Neural cell (in vitro differentiated cells): ENCODE measurements around the gene AGBL1. TPM values are rescaled to one million over a fixed set of nuclear protein-coding genes. Genes with fewer than 3 reads are reported as not detected.

Experiments used
- H2AFZ ChIP-seq: fragments of 200-600, 300-800 bp; sonication (generic), shearing (Covaris generic); 2 replicates; pipeline ENCODE4 v1.6.0; 2014; ENCODE audit warnings: low read depth, mild to moderate bottlenecking, antibody characterized with exemption, low read length, moderate library complexity
- H3F3A ChIP-seq: fragments of 200-600 bp; shearing (Covaris generic); 2 replicates; pipeline ENCODE4 v1.6.1; 2016; ENCODE audit warnings: mild to moderate bottlenecking, moderate library complexity, mixed read lengths, antibody characterized with exemption, low read length; ENCODE audit not compliant: insufficient read depth, poor library complexity, severe bottlenecking
- H3K27ac ChIP-seq: fragments of 200-600, 300-800 bp; sonication (generic), shearing (Covaris generic); 2 replicates; pipeline ENCODE4 v1.5.1; 2014; ENCODE audit warnings: mild to moderate bottlenecking, low read length, moderate library complexity
- H3K27me3 ChIP-seq: fragments of 300-800, 200-600 bp; sonication (generic), shearing (Covaris generic); 2 replicates; pipeline ENCODE4 v1.6.0; 2014; ENCODE audit warnings: mild to moderate bottlenecking, low read depth, low read length, moderate library complexity; ENCODE audit not compliant: insufficient read depth
- H3K36me3 ChIP-seq: fragments of 300-800, 200-600 bp; sonication (generic), shearing (Covaris generic); 2 replicates; pipeline ENCODE4 v1.5.1; 2014; ENCODE audit warnings: mild to moderate bottlenecking, antibody characterized with exemption, low read length, moderate library complexity; ENCODE audit not compliant: insufficient read depth
- H3K4me2 ChIP-seq: fragments of 300-800, 200-600 bp; sonication (generic), shearing (Covaris generic); 2 replicates; pipeline ENCODE4 v1.6.0; 2014; ENCODE audit warnings: mild to moderate bottlenecking, low read length
- H3K4me3 ChIP-seq: fragments of 300-800, 200-600 bp; sonication (generic), shearing (Covaris generic); 2 replicates; pipeline ENCODE4 v1.5.1; 2014; ENCODE audit warnings: mild to moderate bottlenecking, low read length, moderate library complexity
- H3K79me2 ChIP-seq: fragments of 200-600 bp; shearing (Covaris generic); replicated peaks from 2 replicates; pipeline ENCODE4 v1.6.0; 2014; ENCODE audit warnings: mild to moderate bottlenecking, low read length, moderate library complexity; ENCODE audit not compliant: insufficient read depth
- H3K9ac ChIP-seq: fragments of 300-800, 200-600 bp; sonication (generic), shearing (Covaris generic); 2 replicates; pipeline ENCODE4 v1.6.1; 2016; ENCODE audit warnings: mild to moderate bottlenecking, low read length, mixed read lengths
- H3K9me2 ChIP-seq: fragments of 200-600 bp; shearing (Covaris generic); 2 replicates; pipeline ENCODE4 v1.6.1; 2016; ENCODE audit warnings: mild to moderate bottlenecking, low read length, mixed read lengths; ENCODE audit not compliant: insufficient read depth
- H3K9me3 ChIP-seq: fragments of 200-600, 300-800 bp; sonication (generic), shearing (Covaris generic); 2 replicates; pipeline ENCODE4 v1.6.1; 2016; ENCODE audit warnings: mild to moderate bottlenecking, mixed run types, low read length, moderate library complexity, mixed read lengths
- H4K20me1 ChIP-seq: fragments of 200-600 bp; shearing (Covaris generic); 2 replicates; pipeline ENCODE4 v1.6.1; 2016; ENCODE audit warnings: mild to moderate bottlenecking, mixed run types; ENCODE audit not compliant: insufficient read depth
- EP300 ChIP-seq: fragments of 450-650 bp; conservative IDR thresholded peaks from 2 replicates; pipeline ENCODE4 v1.6.1; 2014; ENCODE audit warnings: antibody characterized with exemption, mild to moderate bottlenecking, moderate library complexity; ENCODE audit not compliant: poor library complexity, severe bottlenecking
- EZH2 ChIP-seq: fragments of 200-600, 300-800 bp; shearing (Covaris generic), sonication (generic); IDR thresholded peaks from 2 replicates; pipeline ENCODE4 v1.6.1; 2014; ENCODE audit warnings: antibody characterized with exemption, low read length, borderline replicate concordance, mild to moderate bottlenecking; ENCODE audit not compliant: insufficient read depth, poor library complexity, severe bottlenecking
- MXI1 ChIP-seq: fragments of 450-650 bp; conservative IDR thresholded peaks from 2 replicates; pipeline ENCODE4 v1.6.1; 2014; ENCODE audit warnings: antibody characterized with exemption, mild to moderate bottlenecking; ENCODE audit not compliant: poor library complexity, severe bottlenecking
- POLR2AphosphoS5 ChIP-seq: IDR thresholded peaks from 2 replicates; pipeline ENCODE4 v1.6.1; 2012
- RAD21 ChIP-seq: fragments of 450-650 bp; conservative IDR thresholded peaks from 2 replicates; pipeline ENCODE4 v1.6.1; 2014; ENCODE audit warnings: antibody characterized with exemption, mild to moderate bottlenecking, moderate library complexity
- SMC3 ChIP-seq: fragments of 450-650 bp; conservative IDR thresholded peaks from 2 replicates; pipeline ENCODE4 v1.6.1; 2014; ENCODE audit warnings: antibody characterized with exemption, mild to moderate bottlenecking, moderate library complexity; ENCODE audit not compliant: poor library complexity
- TAF1 ChIP-seq: IDR thresholded peaks from 2 replicates; pipeline ENCODE4 v1.6.1; 2012; ENCODE audit warnings: low read depth
- polyA plus RNA-seq: library from polyadenylated mRNA; depleted of rRNA; stranded (reverse); fragments of >200 nt; gene quantifications from 2 replicates; pipeline ENCODE4 v1.2.3, GENCODE V29; 2014
- TF ChIP-seq, protein P1 (sequence below): IDR thresholded peaks from 2 replicates; pipeline ENCODE4 v1.6.1; 2012; ENCODE audit warnings: borderline replicate concordance
- TF ChIP-seq, protein P2 (sequence below): fragments of 450-650 bp; IDR thresholded peaks from 2 replicates; pipeline ENCODE4 v1.5.1; 2014; ENCODE audit warnings: antibody characterized with exemption, mild to moderate bottlenecking, moderate library complexity; ENCODE audit not compliant: poor library complexity, severe bottlenecking

The AGBL1 gene
- polyA plus RNA-seq, 1 donor from 2014 or later = 0.12 TPM

GRCh38 chr15:86700864-86701610, 621.4 kb downstream of the AGBL1 start:
- Histone ChIP-seq H3K4me3 (no peak overlapping the region), H2AFZ (no peak overlapping the region), H3K27me3 (no peaks in the 10 kb centered on the region), H3K9me2 (no peaks in the 10 kb centered on the region), H3K9me3 (no peaks in the 10 kb centered on the region), H4K20me1 (no peaks in the 10 kb centered on the region), H3K36me3 (no peaks in the 10 kb centered on the region), H3F3A (no peaks in the 10 kb centered on the region), H3K27ac (no peak overlapping the region), H3K9ac (no peak overlapping the region), H3K4me2 (no peak overlapping the region), H3K79me2 (no peaks in the 10 kb centered on the region)
- TF ChIP-seq SMC3 (no peak), TAF1 (no peak), EP300 (no peak), MXI1 (no peak), EZH2 (no peak), RAD21 (no peak), POLR2AphosphoS5 (no peak)
- TF ChIP-seq, protein P1, sequence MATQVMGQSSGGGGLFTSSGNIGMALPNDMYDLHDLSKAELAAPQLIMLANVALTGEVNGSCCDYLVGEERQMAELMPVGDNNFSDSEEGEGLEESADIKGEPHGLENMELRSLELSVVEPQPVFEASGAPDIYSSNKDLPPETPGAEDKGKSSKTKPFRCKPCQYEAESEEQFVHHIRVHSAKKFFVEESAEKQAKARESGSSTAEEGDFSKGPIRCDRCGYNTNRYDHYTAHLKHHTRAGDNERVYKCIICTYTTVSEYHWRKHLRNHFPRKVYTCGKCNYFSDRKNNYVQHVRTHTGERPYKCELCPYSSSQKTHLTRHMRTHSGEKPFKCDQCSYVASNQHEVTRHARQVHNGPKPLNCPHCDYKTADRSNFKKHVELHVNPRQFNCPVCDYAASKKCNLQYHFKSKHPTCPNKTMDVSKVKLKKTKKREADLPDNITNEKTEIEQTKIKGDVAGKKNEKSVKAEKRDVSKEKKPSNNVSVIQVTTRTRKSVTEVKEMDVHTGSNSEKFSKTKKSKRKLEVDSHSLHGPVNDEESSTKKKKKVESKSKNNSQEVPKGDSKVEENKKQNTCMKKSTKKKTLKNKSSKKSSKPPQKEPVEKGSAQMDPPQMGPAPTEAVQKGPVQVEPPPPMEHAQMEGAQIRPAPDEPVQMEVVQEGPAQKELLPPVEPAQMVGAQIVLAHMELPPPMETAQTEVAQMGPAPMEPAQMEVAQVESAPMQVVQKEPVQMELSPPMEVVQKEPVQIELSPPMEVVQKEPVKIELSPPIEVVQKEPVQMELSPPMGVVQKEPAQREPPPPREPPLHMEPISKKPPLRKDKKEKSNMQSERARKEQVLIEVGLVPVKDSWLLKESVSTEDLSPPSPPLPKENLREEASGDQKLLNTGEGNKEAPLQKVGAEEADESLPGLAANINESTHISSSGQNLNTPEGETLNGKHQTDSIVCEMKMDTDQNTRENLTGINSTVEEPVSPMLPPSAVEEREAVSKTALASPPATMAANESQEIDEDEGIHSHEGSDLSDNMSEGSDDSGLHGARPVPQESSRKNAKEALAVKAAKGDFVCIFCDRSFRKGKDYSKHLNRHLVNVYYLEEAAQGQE = no peak
- TF ChIP-seq, protein P2, sequence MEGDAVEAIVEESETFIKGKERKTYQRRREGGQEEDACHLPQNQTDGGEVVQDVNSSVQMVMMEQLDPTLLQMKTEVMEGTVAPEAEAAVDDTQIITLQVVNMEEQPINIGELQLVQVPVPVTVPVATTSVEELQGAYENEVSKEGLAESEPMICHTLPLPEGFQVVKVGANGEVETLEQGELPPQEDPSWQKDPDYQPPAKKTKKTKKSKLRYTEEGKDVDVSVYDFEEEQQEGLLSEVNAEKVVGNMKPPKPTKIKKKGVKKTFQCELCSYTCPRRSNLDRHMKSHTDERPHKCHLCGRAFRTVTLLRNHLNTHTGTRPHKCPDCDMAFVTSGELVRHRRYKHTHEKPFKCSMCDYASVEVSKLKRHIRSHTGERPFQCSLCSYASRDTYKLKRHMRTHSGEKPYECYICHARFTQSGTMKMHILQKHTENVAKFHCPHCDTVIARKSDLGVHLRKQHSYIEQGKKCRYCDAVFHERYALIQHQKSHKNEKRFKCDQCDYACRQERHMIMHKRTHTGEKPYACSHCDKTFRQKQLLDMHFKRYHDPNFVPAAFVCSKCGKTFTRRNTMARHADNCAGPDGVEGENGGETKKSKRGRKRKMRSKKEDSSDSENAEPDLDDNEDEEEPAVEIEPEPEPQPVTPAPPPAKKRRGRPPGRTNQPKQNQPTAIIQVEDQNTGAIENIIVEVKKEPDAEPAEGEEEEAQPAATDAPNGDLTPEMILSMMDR = no peak

GRCh38 chr15:86701611-86701963, 621.9 kb downstream of the AGBL1 start:
- no peaks in the 10 kb centered on the region for H3K9me2 ChIP-seq
- H2AFZ ChIP-seq = no peak overlapping the region
- H3K27me3 ChIP-seq = no peaks in the 10 kb centered on the region
- H3K4me3 ChIP-seq = no peak overlapping the region
- no peaks in the 10 kb centered on the region for H3K79me2 ChIP-seq
- no peaks in the 10 kb centered on the region for H3K36me3 ChIP-seq
- no peak overlapping the region for H3K27ac ChIP-seq
- no peak overlapping the region for H3K4me2 ChIP-seq
- TF ChIP-seq, protein P2 = no peak
- TF ChIP-seq EP300 (no peak), MXI1 (no peak), POLR2AphosphoS5 (no peak), EZH2 (no peak), SMC3 (no peak), RAD21 (no peak), TAF1 (no peak)
- TF ChIP-seq, protein P1 = no peak
- no peaks in the 10 kb centered on the region for H3K9me3 ChIP-seq
- no peaks in the 10 kb centered on the region for H4K20me1 ChIP-seq
- no peaks in the 10 kb centered on the region for H3F3A ChIP-seq
- H3K9ac ChIP-seq = no peak overlapping the region
